RWPE2 (cell line): ENCODE data around the gene MSI2.

ENCODE experiments used
- ATAC-seq: fragments of 200-7000 bp; cut with Tn5 transposase; 3 replicates; pipeline ENCODE4 v1.9.1; 2021; ENCODE audit warnings: low read depth
- DNase-seq: peaks from one replicate; pipeline ENCODE4 v3.0.0-alpha.2; 2020; ENCODE audit warnings: low spot score
- H3K27ac ChIP-seq: fragments of 450-650 bp; 2 replicates; pipeline ENCODE4 v1.5.1; 2017; ENCODE audit warnings: mild to moderate bottlenecking; ENCODE audit not compliant: poor library complexity, severe bottlenecking
- H3K27me3 ChIP-seq: fragments of 250-450 bp; sonication (Bioruptor Pico); 2 replicates; pipeline ENCODE4 v1.5.1; 2021; ENCODE audit warnings: mild to moderate bottlenecking, moderate library complexity; ENCODE audit not compliant: insufficient read depth, poor library complexity, severe bottlenecking
- H3K36me3 ChIP-seq: fragments of 250-450 bp; sonication (Bioruptor Pico); 2 replicates; pipeline ENCODE4 v1.5.1; 2020; ENCODE audit warnings: low read depth, mild to moderate bottlenecking, moderate library complexity
- H3K4me1 ChIP-seq: fragments of 250-450 bp; sonication (Bioruptor Pico); 2 replicates; pipeline ENCODE4 v1.5.1; 2021; ENCODE audit warnings: mild to moderate bottlenecking, moderate library complexity; ENCODE audit not compliant: insufficient read depth, poor library complexity, severe bottlenecking
- H3K4me3 ChIP-seq: fragments of 250-450 bp; sonication (Bioruptor Pico); 2 replicates; pipeline ENCODE4 v1.5.1; 2021; ENCODE audit warnings: mild to moderate bottlenecking, moderate library complexity; ENCODE audit not compliant: severe bottlenecking
- H3K9me3 ChIP-seq: fragments of 250-450 bp; sonication (Bioruptor Pico); 2 replicates; pipeline ENCODE4 v1.5.1; 2021; ENCODE audit warnings: mild to moderate bottlenecking, moderate library complexity; ENCODE audit not compliant: severe bottlenecking
- CTCF ChIP-seq: fragments of 450-650 bp; IDR thresholded peaks from one replicate; pipeline ENCODE4 v1.5.1; 2017; ENCODE audit warnings: mild to moderate bottlenecking, moderate library complexity; ENCODE audit not compliant: poor library complexity, severe bottlenecking

MSI2 gene

GRCh38 chr17:57542510-57542909 is 286.2 kb downstream of the MSI2 start:
- H3K4me1 ChIP-seq, result no peaks in the 10 kb centered on the region
- no peaks in the 10 kb centered on the region for H3K36me3 ChIP-seq
- no peaks in the 10 kb centered on the region for H3K9me3 ChIP-seq
- TF ChIP-seq CTCF, result no peak
- no peaks in the 10 kb centered on the region for H3K27me3 ChIP-seq
- no peak for ATAC-seq
- no peak overlapping the region for H3K4me3 ChIP-seq
- H3K27ac ChIP-seq, result no peak overlapping the region
- no peak for DNase-seq

- Histone ChIP-seq H3K36me3 (no peaks in the 10 kb centered on the region), H3K27ac (no peak overlapping the region), H3K9me3 (no peaks in the 10 kb centered on the region), H3K4me1 (no peaks in the 10 kb centered on the region), H3K4me3 (no peak overlapping the region), H3K27me3 (no peaks in the 10 kb centered on the region)
- DNase-seq (no peak), ATAC-seq (no peak)
- no peak for TF ChIP-seq CTCF
Observed at GRCh38 chr17:57543230-57543629, 286.9 kb downstream of the MSI2 start.

- no peak for DNase-seq
Observed at GRCh38 chr17:57544401-57544800, 288.1 kb downstream of the MSI2 start.

GRCh38 chr17:57544834-57545463 is 288.6 kb downstream of the MSI2 start:
- TF ChIP-seq CTCF, result no peak
- DNase-seq, result no peak
- ATAC-seq, result no peak
- Histone ChIP-seq H3K36me3 (no peaks in the 10 kb centered on the region), H3K9me3 (no peaks in the 10 kb centered on the region), H3K27me3 (no peaks in the 10 kb centered on the region), H3K4me3 (no peak overlapping the region), H3K27ac (no peak overlapping the region), H3K4me1 (no peaks in the 10 kb centered on the region)

More at GRCh38 chr17:57544401-57544800, 288.1 kb downstream of the MSI2 start:
- Histone ChIP-seq H3K27me3 (no peaks in the 10 kb centered on the region), H3K4me3 (no peak overlapping the region), H3K36me3 (no peaks in the 10 kb centered on the region), H3K27ac (no peak overlapping the region), H3K9me3 (no peaks in the 10 kb centered on the region), H3K4me1 (no peaks in the 10 kb centered on the region)
- TF ChIP-seq CTCF, result no peak
- no peak for ATAC-seq

GRCh38 chr17:57545731-57546342 is 289.5 kb downstream of the MSI2 start:
- H3K36me3 ChIP-seq, result no peaks in the 10 kb centered on the region
- no peak overlapping the region for H3K4me3 ChIP-seq
- no peaks in the 10 kb centered on the region for H3K9me3 ChIP-seq
- no peak for TF ChIP-seq CTCF
- no peaks in the 10 kb centered on the region for H3K27me3 ChIP-seq
- no peaks in the 10 kb centered on the region for H3K4me1 ChIP-seq
- no peak overlapping the region for H3K27ac ChIP-seq
- DNase-seq (no peak), ATAC-seq (no peak)
